Esophagus squamous epithelium (tissue), 5 donors: ENCODE measurements around the gene SYNPR. TPM values are rescaled to one million over a fixed set of nuclear protein-coding genes. Genes with fewer than 3 reads are reported as not detected.
A peak's percentile ranks its signal among the peaks of the same experiment; 100 is the strongest.

Experiments used
- DNase-seq: peaks from one replicate; lab custom pipeline; 2025; lab: John Stamatoyannopoulos, UW
- H3K27ac ChIP-seq, 4 donors: fragments of 200-600 bp; sonication (generic); one replicate each; pipeline ENCODE4 v1.5.1; 2016 to 2019; ENCODE audit warnings: mild to moderate bottlenecking in 1 of 4
- H3K27me3 ChIP-seq, 4 donors: fragments of 200-600 bp; sonication (generic); 1 replicate in 3 of 4; 2 replicates in 1 of 4; pipeline versions ENCODE4 v1.5.1 to v1.6.0; 2017 to 2021; ENCODE audit warnings: antibody characterized with exemption in 1 of 4
- H3K36me3 ChIP-seq, 3 donors: fragments of 200-600 bp; sonication (generic); one replicate each; pipeline ENCODE4 v1.5.1; 2016 to 2019
- H3K4me1 ChIP-seq, 3 donors: fragments of 200-600 bp; sonication (generic); one replicate each; pipeline ENCODE4 v1.5.1; 2017 to 2019
- H3K4me3 ChIP-seq, 4 donors: fragments of 200-600 bp; sonication (generic); 1 replicate in 3 of 4; 2 replicates in 1 of 4; pipeline ENCODE4 v1.5.1; 2016 to 2019; ENCODE audit warnings: mild to moderate bottlenecking in 2 of 4, moderate library complexity in 1 of 4
- H3K9me3 ChIP-seq, 3 donors: fragments of 200-600 bp; sonication (generic); one replicate each; pipeline ENCODE4 v1.5.1; 2016 to 2019
- CTCF ChIP-seq, 6 experiments: fragments of 450-650 bp in 4 of 6; fragments of 200-600 bp in 2 of 6; sonication (generic) in 2 of 6; IDR thresholded peaks; one replicate each; pipeline ENCODE4 v1.5.1; 2016 to 2019; ENCODE audit warnings: antibody characterized with exemption in 6 of 6, mild to moderate bottlenecking in 4 of 6, moderate library complexity in 4 of 6
- POLR2A ChIP-seq, 4 donors: fragments of 450-650 bp; IDR thresholded peaks; one replicate each; pipeline ENCODE4 v1.6.1; 2017; ENCODE audit warnings: antibody characterized with exemption in 4 of 4, mild to moderate bottlenecking in 4 of 4, moderate library complexity in 3 of 4
- WGBS, 2 donors: methylation state at CpG; one replicate each; pipeline ENCODE4 v1.1.5; 2018; 5-methylcytosine and 5-hydroxymethylcytosine counted together
- intact Hi-C: fragments of 100-400 bp; cut with DNase I; formaldehyde crosslinking; loops from one replicate; pipeline ENCODE4 v1.15.0; 2022
- total RNA-seq, 4 donors: library from RNA; depleted of rRNA; stranded (reverse); fragments of >200 nt; gene quantifications; one replicate each; pipeline ENCODE4 v1.1.0, GENCODE V29; 2016
- donor health status: DM: yes; HTN: yes; CAD: no.

SYNPR gene
- total RNA-seq, 4 donors from 2014 or later = not detected

- no peak for DNase-seq
- Histone ChIP-seq H3K27me3 (no peaks in the 10 kb centered on the region), H3K9me3 (no peaks in the 10 kb centered on the region), H3K36me3 (no peaks in the 10 kb centered on the region), H3K4me3 (no peak overlapping the region), H3K4me1 (peaks cover 0 to 34% (median 5%) of the 10 kb centered on the region in 3 donors), H3K27ac (peak overlapping the region; percentile 3 to 56 (median 46))
- TF ChIP-seq CTCF (IDR thresholded peaks at IDR 0.05) (no peak), POLR2A (IDR thresholded peaks at IDR 0.05) (no peak)
- 38 to 39% methylated on average over 2 of the region's 2 CpGs for WGBS, 2 donors
- intact Hi-C loops = no loop called here
These were observed 298.7 kb downstream of the SYNPR start for GRCh38 chr3:63576846-63577245.

GRCh38 chr3:63578858-63579257, 300.8 kb downstream of the SYNPR start:
- no peak for DNase-seq
- WGBS, 2 donors = 47 to 65% methylated on average over 2 of the region's 2 CpGs
- no peaks in the 10 kb centered on the region for H3K36me3 ChIP-seq
- H3K4me1 ChIP-seq = peaks cover 0 to 34% (median 5%) of the 10 kb centered on the region in 3 donors
- no peak for TF ChIP-seq POLR2A (IDR thresholded peaks at IDR 0.05)
- TF ChIP-seq CTCF (IDR thresholded peaks at IDR 0.05) = no peak
- H3K4me3 ChIP-seq = no peak overlapping the region
- H3K27ac ChIP-seq = no peak overlapping the region
- H3K9me3 ChIP-seq = no peaks in the 10 kb centered on the region
- no peaks in the 10 kb centered on the region for H3K27me3 ChIP-seq
- intact Hi-C loops = no loop called here

GRCh38 chr3:63580151-63580550, 302.0 kb downstream of the SYNPR start:
- Histone ChIP-seq H3K27me3 (no peaks in the 10 kb centered on the region), H3K27ac (no peak overlapping the region)
- no peak for DNase-seq

GRCh38 chr3:63582943-63583500, 304.9 kb downstream of the SYNPR start:
- Histone ChIP-seq H3K9me3 (no peaks in the 10 kb centered on the region), H3K27me3 (no peaks in the 10 kb centered on the region), H3K36me3 (no peaks in the 10 kb centered on the region), H3K4me3 (no peak overlapping the region), H3K4me1 (peaks cover 0 to 14% (median 0%) of the 10 kb centered on the region in 3 donors), H3K27ac (no peak overlapping the region)
- 85 to 92% methylated on average over 3 of the region's 3 CpGs for WGBS, 2 donors
- intact Hi-C loops = no loop called here
- TF ChIP-seq POLR2A (IDR thresholded peaks at IDR 0.05) (no peak), CTCF (IDR thresholded peaks at IDR 0.05) (no peak)
- DNase-seq = no peak

More at GRCh38 chr3:63580151-63580550, 302.0 kb downstream of the SYNPR start:
- TF ChIP-seq CTCF (IDR thresholded peaks at IDR 0.05) (no peak), POLR2A (IDR thresholded peaks at IDR 0.05) (no peak)
- no peaks in the 10 kb centered on the region for H3K36me3 ChIP-seq
- H3K9me3 ChIP-seq = no peaks in the 10 kb centered on the region
- no peak overlapping the region for H3K4me3 ChIP-seq
- H3K4me1 ChIP-seq = peaks cover 0 to 34% (median 5%) of the 10 kb centered on the region in 3 donors
- 38 to 52% methylated on average over 2 of the region's 2 CpGs for WGBS, 2 donors
- intact Hi-C loops = no loop called here

- intact Hi-C loops = no loop called here
- Histone ChIP-seq H3K27ac (no peak overlapping the region), H3K36me3 (no peaks in the 10 kb centered on the region), H3K4me1 (peaks cover 0 to 7% (median 0%) of the 10 kb centered on the region in 3 donors), H3K27me3 (no peaks in the 10 kb centered on the region), H3K9me3 (peaks cover 0 to 9% (median 6%) of the 10 kb centered on the region in 3 donors), H3K4me3 (no peak overlapping the region)
- TF ChIP-seq CTCF (IDR thresholded peaks at IDR 0.05) (no peak), POLR2A (IDR thresholded peaks at IDR 0.05) (no peak)
- DNase-seq = no peak
- 93% methylated on average over 1 of the region's 1 CpG for WGBS, 2 donors
These were observed 306.6 kb downstream of the SYNPR start for GRCh38 chr3:63584681-63585080.
